Nephron progenitor cell (in vitro differentiated cells): Measurements from ENCODE around the gene ANKS6.

Source experiments
- DNase-seq: peaks from one replicate; pipeline ENCODE4 v3.0.0; 2021
- H3K27ac Mint-ChIP-seq: 2 replicates; pipeline ENCODE4 v1.8.0; 2021; ENCODE audit warnings: mild to moderate bottlenecking, moderate library complexity, mixed read lengths
- H3K27me3 Mint-ChIP-seq: 2 replicates; pipeline ENCODE4 v1.8.0; 2021; ENCODE audit warnings: mild to moderate bottlenecking, low read depth, mixed read lengths; ENCODE audit not compliant: poor library complexity
- H3K36me3 Mint-ChIP-seq: 2 replicates; pipeline ENCODE4 v1.8.0; 2021; ENCODE audit warnings: low read depth, mixed read lengths
- H3K4me1 Mint-ChIP-seq: 2 replicates; pipeline ENCODE4 v1.8.0; 2021; ENCODE audit warnings: mixed read lengths
- H3K4me3 Mint-ChIP-seq: 2 replicates; pipeline ENCODE4 v1.8.0; 2021; ENCODE audit warnings: mild to moderate bottlenecking, moderate library complexity, mixed read lengths
- H3K9me3 Mint-ChIP-seq: 2 replicates; pipeline ENCODE4 v1.8.0; 2021; ENCODE audit warnings: mild to moderate bottlenecking, moderate library complexity, mixed read lengths
- TF ChIP-seq, protein P1 (sequence below): fragments of 200-600 bp; sonication (generic); IDR thresholded peaks from 2 replicates; pipeline ENCODE4 v1.5.0; 2021; ENCODE audit warnings: antibody characterized with exemption

ANKS6 gene

GRCh38 chr9:98719055-98719454, 77.3 kb downstream of the ANKS6 start:
- Mint-ChIP-seq H3K36me3 (no peaks in the 10 kb centered on the region), H3K27me3 (peaks cover 58% of the 10 kb centered on the region), H3K27ac (no peak overlapping the region), H3K9me3 (no peaks in the 10 kb centered on the region), H3K4me1 (no peaks in the 10 kb centered on the region), H3K4me3 (no peak overlapping the region)
- TF ChIP-seq, protein P1, sequence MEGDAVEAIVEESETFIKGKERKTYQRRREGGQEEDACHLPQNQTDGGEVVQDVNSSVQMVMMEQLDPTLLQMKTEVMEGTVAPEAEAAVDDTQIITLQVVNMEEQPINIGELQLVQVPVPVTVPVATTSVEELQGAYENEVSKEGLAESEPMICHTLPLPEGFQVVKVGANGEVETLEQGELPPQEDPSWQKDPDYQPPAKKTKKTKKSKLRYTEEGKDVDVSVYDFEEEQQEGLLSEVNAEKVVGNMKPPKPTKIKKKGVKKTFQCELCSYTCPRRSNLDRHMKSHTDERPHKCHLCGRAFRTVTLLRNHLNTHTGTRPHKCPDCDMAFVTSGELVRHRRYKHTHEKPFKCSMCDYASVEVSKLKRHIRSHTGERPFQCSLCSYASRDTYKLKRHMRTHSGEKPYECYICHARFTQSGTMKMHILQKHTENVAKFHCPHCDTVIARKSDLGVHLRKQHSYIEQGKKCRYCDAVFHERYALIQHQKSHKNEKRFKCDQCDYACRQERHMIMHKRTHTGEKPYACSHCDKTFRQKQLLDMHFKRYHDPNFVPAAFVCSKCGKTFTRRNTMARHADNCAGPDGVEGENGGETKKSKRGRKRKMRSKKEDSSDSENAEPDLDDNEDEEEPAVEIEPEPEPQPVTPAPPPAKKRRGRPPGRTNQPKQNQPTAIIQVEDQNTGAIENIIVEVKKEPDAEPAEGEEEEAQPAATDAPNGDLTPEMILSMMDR = no peak
- no peak for DNase-seq

DNA sequence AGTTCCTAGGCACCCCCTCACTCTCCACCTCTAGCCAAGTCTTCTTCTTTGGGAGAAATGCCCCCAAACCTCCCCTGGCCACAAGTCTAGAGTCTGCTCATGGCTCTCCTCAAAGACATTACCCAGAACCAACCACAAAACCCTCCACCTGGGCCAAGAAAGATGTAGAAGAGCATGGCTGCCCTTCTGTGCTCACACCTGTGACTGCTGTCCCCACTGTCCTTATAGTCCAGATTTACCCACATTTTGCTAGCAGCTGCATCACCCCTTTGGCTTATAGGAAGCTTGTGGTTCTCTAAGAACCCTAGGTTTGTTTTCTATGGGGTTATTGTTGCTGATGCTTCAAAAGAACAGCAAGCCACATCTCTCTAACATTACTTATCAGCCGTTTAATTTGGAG, 81.5 kb downstream of the ANKS6 start:
- H3K4me1 Mint-ChIP-seq = no peaks in the 10 kb centered on the region
- H3K4me3 Mint-ChIP-seq = no peak overlapping the region
- H3K9me3 Mint-ChIP-seq = no peaks in the 10 kb centered on the region
- H3K27me3 Mint-ChIP-seq = peaks cover 88% of the 10 kb centered on the region
- no peaks in the 10 kb centered on the region for H3K36me3 Mint-ChIP-seq
- no peak for DNase-seq
- H3K27ac Mint-ChIP-seq = no peak overlapping the region
- TF ChIP-seq, protein P1 = no peak

- Mint-ChIP-seq H3K36me3 (no peaks in the 10 kb centered on the region), H3K4me1 (no peaks in the 10 kb centered on the region), H3K27me3 (peaks cover 92% of the 10 kb centered on the region), H3K27ac (no peak overlapping the region), H3K4me3 (no peak overlapping the region), H3K9me3 (no peaks in the 10 kb centered on the region)
- TF ChIP-seq, protein P1 = no peak
- no peak for DNase-seq
Observed at GRCh38 chr9:98712987-98713386, 83.4 kb downstream of the ANKS6 start.

DNA sequence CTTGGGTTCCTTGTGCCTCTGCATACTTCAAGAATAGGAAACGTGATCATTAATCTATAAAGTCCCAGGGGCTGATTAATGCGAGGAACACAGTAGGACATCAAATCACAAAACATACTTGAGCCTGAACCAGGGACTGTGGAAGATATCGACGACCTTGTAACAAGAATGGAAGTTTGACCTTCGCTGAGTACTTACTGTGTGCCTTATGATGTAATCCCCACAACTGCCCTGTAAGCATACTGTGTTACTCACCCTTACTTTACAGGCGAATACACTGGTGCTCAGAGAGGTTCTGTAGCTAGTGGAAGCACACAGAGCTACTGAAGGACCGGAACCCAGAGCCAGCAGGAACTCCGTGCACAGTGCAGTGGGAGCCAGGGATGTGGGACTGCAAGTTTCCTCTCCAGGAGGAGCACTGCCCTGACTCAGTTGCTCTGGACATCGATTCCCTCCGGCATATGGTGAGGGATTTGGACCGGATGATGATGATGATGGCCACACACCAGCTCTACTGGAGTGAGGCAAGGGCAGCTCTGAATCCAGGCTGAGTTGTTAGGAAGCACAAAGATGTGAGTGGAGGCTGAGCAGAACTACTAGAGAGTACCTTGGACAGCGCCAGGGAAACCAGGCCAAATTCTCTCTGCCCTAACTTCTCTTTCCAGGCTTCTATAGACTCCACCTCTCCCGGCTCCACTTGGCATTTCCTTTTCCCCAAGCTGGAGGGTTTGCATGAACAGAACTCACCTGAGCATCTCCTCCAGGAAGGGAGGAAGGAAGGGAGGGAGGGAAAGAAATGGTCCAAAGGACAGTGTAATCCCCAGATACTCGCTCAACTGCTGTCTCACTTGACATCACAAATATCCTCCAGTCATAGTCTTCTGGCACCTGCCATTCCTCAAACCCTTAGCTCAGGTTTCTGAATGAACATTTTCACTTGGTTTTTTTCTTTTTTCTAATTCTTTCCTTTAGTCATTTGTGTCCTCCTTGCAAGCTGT, 86.1 kb downstream of the ANKS6 start:
- H3K27ac Mint-ChIP-seq = no peak overlapping the region
- TF ChIP-seq, protein P1 = no peak
- H3K9me3 Mint-ChIP-seq = no peaks in the 10 kb centered on the region
- H3K4me3 Mint-ChIP-seq = peak overlapping the region; percentile 71
- H3K36me3 Mint-ChIP-seq = no peaks in the 10 kb centered on the region
- peaks cover 92% of the 10 kb centered on the region for H3K27me3 Mint-ChIP-seq
- peak; percentile 59 for DNase-seq
- peaks cover 7% of the 10 kb centered on the region for H3K4me1 Mint-ChIP-seq

GRCh38 chr9:98708933-98709911, 87.1 kb downstream of the ANKS6 start, which contains the start of gene GABBR2:
Gene GABBR2 (minus strand): TSS chr9:98708935. CDS start chr9:98708737, 198 bp downstream.
- Mint-ChIP-seq H3K36me3 (no peaks in the 10 kb centered on the region), H3K9me3 (no peaks in the 10 kb centered on the region), H3K27ac (no peak within 1 kb of the TSS), H3K4me3 (peak within 1 kb of the TSS; percentile 71), H3K4me1 (peaks cover 7% of the 10 kb centered on the region), H3K27me3 (peaks cover 93% of the 10 kb centered on the region)
- TF ChIP-seq, protein P1 = no peak
- peak; percentile 59 for DNase-seq
